D721Med (cell line): ENCODE results near the gene TEX44.

Experiments used
- DNase-seq: peaks from one replicate; pipeline ENCODE4 v3.0.0; 2011; ENCODE audit warnings: low spot score; ENCODE audit not compliant: insufficient read length
- FAIRE-seq: peaks from 2 replicates; lab custom pipeline; 2011; peaks lifted over from hg19 to GRCh38; lab: Jason Lieb, UNC
- TF ChIP-seq, protein P1 (sequence below): IDR thresholded peaks from 2 replicates; pipeline ENCODE4 v1.5.1; 2012; ENCODE audit warnings: mild to moderate bottlenecking, control low read depth; ENCODE audit not compliant: insufficient read depth; ENCODE audit errors: missing control alignments

TEX44 gene

DNA sequence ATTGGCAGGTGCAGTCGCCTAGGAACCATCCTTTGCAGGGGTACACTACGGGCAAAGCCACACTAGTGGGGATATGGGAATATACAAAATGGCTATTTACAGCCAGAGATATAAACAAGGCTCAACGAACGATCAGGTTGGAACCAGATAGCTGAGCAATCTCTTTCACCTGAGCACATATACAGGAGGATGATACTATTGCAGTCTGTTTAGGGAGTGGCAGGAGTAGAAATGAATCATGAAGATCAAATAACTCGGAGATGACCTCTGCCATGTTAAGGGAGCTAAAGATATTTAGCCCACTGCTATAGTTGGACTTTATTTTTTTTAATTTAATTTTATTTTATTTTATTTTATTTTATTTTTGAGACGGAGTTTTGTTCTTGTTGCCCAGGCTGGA, 33.8 kb downstream of the TEX44 start:
- DNase-seq (no peak), FAIRE-seq (no peak)
- TF ChIP-seq, protein P1, sequence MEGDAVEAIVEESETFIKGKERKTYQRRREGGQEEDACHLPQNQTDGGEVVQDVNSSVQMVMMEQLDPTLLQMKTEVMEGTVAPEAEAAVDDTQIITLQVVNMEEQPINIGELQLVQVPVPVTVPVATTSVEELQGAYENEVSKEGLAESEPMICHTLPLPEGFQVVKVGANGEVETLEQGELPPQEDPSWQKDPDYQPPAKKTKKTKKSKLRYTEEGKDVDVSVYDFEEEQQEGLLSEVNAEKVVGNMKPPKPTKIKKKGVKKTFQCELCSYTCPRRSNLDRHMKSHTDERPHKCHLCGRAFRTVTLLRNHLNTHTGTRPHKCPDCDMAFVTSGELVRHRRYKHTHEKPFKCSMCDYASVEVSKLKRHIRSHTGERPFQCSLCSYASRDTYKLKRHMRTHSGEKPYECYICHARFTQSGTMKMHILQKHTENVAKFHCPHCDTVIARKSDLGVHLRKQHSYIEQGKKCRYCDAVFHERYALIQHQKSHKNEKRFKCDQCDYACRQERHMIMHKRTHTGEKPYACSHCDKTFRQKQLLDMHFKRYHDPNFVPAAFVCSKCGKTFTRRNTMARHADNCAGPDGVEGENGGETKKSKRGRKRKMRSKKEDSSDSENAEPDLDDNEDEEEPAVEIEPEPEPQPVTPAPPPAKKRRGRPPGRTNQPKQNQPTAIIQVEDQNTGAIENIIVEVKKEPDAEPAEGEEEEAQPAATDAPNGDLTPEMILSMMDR, result no peak

DNA sequence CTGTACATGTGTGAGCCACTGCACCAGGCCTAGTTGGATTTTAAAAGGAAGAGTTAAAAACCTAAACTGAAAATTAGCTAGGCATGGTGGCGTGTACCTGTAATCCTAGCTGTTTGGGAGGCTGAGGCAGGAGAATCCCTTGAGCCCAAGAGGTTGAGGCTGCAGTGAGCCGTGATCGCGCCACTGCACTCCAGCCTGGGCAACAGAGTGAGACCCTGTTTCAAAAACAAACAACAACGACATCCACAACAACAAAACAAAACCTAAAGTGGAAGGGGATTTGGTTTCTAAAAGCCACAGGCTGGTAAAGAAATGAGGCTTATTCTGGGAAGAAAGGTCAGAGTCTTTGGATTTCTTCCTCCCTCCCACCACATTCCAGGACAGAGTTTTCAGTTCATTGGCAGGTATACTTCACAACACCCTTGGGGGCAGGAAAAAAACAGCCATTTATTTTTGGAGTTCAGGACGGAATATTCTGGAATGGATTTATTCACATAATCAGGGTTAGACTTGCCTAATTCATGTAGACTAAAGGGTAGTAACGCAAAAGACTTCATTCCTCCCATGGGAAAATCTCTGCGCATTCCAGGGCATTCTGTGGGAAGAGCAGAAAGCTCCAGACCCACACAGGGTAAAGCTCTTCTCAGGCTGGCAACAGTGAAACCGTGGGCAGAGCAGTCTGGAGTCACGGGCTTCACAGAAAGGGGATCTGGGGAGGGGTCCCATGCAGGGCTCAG, 34.9 kb downstream of the TEX44 start:
- TF ChIP-seq, protein P1, result no peak
- no peak for DNase-seq
- no peak for FAIRE-seq

DNA sequence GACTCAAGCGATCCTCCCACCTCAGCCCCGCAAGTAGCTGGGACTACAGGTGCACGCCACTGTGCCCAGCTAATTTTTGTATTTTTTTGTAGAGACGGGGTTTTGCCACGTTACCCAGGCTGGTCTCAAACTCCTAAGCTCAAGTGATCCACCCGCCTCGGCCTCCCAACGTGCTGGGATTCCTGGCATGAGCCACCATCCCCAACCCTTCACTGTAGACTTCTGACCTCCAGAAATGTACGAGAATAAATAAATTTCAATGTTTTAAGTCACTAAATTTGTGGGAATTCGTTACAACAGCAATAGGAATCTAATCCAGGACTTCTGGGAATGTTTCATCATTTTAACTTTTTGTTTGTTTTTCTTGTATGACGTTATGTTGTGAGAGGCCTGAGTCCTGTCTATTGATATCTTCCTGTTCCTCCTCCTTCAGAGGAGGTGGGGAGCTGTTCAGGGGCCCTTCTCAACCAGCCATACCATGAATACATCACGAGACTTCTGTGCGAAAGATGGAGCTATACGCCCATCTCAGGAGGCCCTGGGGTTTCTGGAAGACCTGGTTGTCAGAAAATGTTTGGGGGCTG, 40.0 kb downstream of the TEX44 start:
- DNase-seq (no peak), FAIRE-seq (no peak)

DNA sequence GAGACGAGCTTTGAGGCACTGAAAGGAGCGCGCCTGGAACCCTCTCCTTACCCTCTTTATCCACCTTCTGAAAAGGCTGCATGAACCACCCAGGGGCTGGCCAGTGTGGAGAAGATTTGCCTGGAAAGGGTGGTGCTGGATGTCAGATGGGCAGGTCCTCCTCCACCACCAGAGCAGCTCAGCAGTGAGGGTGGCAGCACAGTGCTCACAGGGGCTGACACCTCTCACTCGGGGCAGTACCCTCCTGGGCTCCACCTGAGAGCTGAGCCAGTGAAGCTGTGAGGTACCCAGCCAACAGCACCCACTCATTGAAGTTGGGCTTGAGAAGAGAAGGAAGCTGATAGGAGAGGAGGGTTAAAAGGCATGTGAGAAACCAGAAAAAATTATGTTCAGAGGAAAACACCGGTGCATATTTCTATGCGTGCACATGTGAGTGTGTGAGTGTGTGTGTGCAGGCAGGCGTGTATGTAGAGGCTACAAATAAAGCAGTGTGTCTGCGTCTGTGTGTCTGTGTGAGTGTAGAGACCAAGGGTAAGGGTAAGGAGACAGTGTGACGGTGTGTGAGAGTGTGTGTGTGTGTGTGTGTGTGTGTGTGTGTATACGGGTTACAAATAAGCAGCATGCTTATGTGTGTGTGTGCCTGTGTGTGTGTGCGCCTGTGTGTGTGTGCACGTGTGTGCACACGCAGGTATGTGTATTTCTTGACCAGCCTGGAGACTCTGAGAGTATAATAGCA, 40.7 kb downstream of the TEX44 start:
- TF ChIP-seq, protein P1, result no peak
- DNase-seq (no peak), FAIRE-seq (no peak)

More for the DNA sequence above, 40.0 kb downstream of the TEX44 start:
- TF ChIP-seq, protein P1, result no peak

DNA sequence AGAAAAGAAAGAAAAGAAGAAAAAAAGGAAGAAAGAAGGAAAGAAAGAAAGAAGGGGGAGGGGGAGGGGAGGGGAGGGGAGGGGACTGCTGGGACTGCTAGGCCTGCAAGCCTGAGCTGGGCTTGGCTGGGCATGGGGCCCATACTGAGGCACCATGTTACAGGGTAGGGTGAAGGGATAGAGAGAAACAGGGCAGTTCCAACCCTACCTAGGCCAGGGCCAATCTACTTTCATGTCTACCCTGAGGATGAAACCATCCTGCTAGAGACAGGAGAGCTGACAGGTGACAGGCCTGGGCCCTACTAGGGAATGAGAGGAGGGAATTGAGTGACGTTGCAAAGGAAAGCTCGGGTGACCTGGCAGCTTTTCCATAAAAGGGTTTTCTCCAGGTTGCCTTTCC, 41.7 kb downstream of the TEX44 start:
- TF ChIP-seq, protein P1, result no peak
- DNase-seq (no peak), FAIRE-seq (no peak)

DNA sequence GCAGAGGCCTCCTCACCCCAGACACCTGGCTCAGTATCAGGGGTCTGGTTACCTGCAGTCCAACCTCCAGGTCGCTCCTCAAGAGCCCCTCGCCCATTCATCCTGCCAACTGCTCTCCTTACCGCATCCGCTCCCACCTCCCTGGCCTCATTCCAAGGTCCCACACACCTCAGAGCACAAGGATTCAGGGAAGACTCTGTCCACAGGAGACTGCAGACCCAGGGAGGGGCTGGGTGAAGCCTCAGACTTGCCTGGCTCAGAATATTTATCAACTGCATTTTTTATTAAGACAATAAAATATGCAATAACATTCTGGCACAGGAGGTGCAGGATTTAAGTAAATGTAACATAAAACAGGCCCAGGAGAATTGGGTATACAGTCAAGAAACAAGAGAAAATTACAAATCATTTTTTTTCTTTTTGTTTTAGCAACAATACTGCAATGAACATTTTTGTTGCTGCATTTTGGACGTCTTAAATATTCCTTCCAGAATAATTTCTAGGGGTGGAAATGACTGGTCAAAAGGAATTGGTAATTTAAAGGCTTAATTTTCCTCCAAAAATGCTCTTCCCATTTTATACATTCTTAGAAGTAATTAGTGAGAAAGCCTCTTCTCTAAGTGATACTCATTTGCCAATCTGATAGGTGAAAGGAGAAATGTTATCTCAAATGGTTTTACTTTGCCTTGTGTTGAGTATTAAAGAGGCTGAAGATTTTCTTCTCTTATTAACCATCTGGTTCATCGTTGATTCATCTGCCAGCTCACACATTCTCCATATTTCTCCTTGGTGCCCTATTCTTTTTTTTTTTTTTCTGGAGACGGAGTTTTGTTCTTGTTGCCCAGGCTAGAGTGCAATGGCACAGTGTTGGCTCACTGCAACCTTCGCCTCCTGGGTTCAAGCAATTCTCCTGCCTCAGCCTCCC, 42.5 kb downstream of the TEX44 start:
- DNase-seq, result peak; percentile 13
- TF ChIP-seq, protein P1, result no peak
- FAIRE-seq, result no peak
